ENCODE data around the gene TFB1M.
A peak's percentile ranks its signal among the peaks of the same experiment; 100 is the strongest.

DNA sequence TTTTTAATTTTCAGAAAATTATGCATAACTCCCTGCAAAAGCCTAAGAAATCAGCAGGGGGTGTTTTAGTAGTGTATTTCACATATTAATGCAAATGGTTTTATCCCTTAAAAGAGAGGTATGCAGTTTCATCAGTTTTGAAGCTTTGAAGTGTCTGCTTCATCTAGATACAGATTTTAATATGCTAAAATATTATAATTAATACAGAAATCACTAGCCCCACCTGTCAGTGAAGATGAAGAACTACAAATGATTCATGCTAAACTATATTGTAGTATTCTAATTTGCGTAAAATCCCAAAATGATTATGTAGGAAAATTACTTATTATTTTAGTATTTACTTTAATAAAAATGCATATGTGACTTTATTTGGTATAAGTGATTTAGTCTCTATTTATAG is 2.9 kb upstream of the TFB1M start:
- no peak for TF ChIP-seq EZH2 (IDR thresholded peaks at IDR 0.05)
- TF ChIP-seq, protein P1, sequence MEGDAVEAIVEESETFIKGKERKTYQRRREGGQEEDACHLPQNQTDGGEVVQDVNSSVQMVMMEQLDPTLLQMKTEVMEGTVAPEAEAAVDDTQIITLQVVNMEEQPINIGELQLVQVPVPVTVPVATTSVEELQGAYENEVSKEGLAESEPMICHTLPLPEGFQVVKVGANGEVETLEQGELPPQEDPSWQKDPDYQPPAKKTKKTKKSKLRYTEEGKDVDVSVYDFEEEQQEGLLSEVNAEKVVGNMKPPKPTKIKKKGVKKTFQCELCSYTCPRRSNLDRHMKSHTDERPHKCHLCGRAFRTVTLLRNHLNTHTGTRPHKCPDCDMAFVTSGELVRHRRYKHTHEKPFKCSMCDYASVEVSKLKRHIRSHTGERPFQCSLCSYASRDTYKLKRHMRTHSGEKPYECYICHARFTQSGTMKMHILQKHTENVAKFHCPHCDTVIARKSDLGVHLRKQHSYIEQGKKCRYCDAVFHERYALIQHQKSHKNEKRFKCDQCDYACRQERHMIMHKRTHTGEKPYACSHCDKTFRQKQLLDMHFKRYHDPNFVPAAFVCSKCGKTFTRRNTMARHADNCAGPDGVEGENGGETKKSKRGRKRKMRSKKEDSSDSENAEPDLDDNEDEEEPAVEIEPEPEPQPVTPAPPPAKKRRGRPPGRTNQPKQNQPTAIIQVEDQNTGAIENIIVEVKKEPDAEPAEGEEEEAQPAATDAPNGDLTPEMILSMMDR (IDR thresholded peaks at IDR 0.05): peak; percentile 9
- TF ChIP-seq EZH2phosphoT487 (IDR thresholded peaks at IDR 0.05): no peak
